IMR-90 (cell line): ENCODE results near the gene LARP7. TPM values are rescaled to one million over a fixed set of nuclear protein-coding genes. Genes with fewer than 3 reads are reported as not detected.

ENCODE experiments used
- ATAC-seq: fragments of 200-7000 bp; cut with Tn5 transposase; 2 replicates; pipeline ENCODE4 v1.9.1; 2020; ENCODE audit warnings: low read depth, mild to moderate bottlenecking, moderate library complexity
- BruUV-seq: library from RNA; stranded (reverse); fragments of 400-500 nt; replicated peaks from 2 replicates; lab custom pipeline; 2021; lab: Mats Ljungman, UMichigan
- CTCF ChIA-PET: fragments of 300-600 bp; formaldehyde crosslinking; extraction: SDS; loops from one replicate; lab custom pipeline; 2021; ENCODE audit warnings: antibody characterized with exemption; lab: Yijun Ruan, JAX
- POLR2A ChIA-PET: fragments of 300-600 bp; sonication (Branson Sonifier 250); formaldehyde crosslinking; loops from one replicate; lab custom pipeline; 2022; ENCODE audit warnings: antibody characterized with exemption; ENCODE audit not compliant: unreplicated experiment; lab: Charles Lee
- DNase-seq: peaks from one replicate; pipeline ENCODE4 v3.0.0; 2013
- H2AFZ ChIP-seq: replicated peaks from 2 replicates; pipeline ENCODE3; 2013; ENCODE audit warnings: low read length, mild to moderate bottlenecking; ENCODE audit not compliant: poor library complexity
- H2AK5ac ChIP-seq: 2 replicates; pipeline ENCODE4 v1.6.1; 2013; ENCODE audit warnings: low read depth, low read length, inconsistent platforms
- H2AK9ac ChIP-seq: replicated peaks from 2 replicates; pipeline ENCODE3; 2013; ENCODE audit warnings: mild to moderate bottlenecking, low read depth, low read length, moderate library complexity; ENCODE audit not compliant: poor library complexity
- H2BK120ac ChIP-seq: 2 replicates; pipeline ENCODE4 v1.6.1; 2013; ENCODE audit warnings: low read depth, low read length, inconsistent platforms
- H2BK15ac ChIP-seq: 3 replicates; pipeline ENCODE4 v1.6.1; 2013; ENCODE audit warnings: low read depth, low read length, inconsistent platforms
- H2BK20ac ChIP-seq: 2 replicates; pipeline ENCODE4 v1.6.1; 2013; ENCODE audit warnings: low read depth, mild to moderate bottlenecking, inconsistent platforms, low read length, moderate library complexity
- H2BK5ac ChIP-seq: 2 replicates; pipeline ENCODE4 v1.6.1; 2013; ENCODE audit warnings: mild to moderate bottlenecking, low read depth, low read length, inconsistent platforms; ENCODE audit not compliant: poor library complexity, severe bottlenecking
- H3K14ac ChIP-seq: replicated peaks from 2 replicates; pipeline ENCODE4 v1.6.1; 2013; ENCODE audit warnings: low read depth, low read length, inconsistent platforms
- H3K18ac ChIP-seq: 2 replicates; pipeline ENCODE4 v1.6.1; 2013; ENCODE audit warnings: low read depth, low read length, control low read depth
- H3K23ac ChIP-seq: 2 replicates; pipeline ENCODE4 v1.6.1; 2013; ENCODE audit warnings: low read depth, low read length, inconsistent platforms
- H3K27ac ChIP-seq: 2 replicates; pipeline ENCODE4 v1.5.1; 2013; ENCODE audit warnings: mild to moderate bottlenecking, control low read depth, low read length; ENCODE audit not compliant: insufficient read depth
- H3K27me3 ChIP-seq: 2 replicates; pipeline ENCODE4 v1.6.1; 2013; ENCODE audit warnings: low read length; ENCODE audit not compliant: control insufficient read depth, insufficient read depth
- H3K36me3 ChIP-seq: 2 replicates; pipeline ENCODE4 v1.6.1; 2013; ENCODE audit warnings: low read length, mixed read lengths; ENCODE audit not compliant: control insufficient read depth, insufficient read depth
- H3K4ac ChIP-seq: 2 replicates; pipeline ENCODE4 v1.6.1; 2013; ENCODE audit warnings: low read depth, low read length, inconsistent platforms
- H3K4me1 ChIP-seq: 2 replicates; pipeline ENCODE4 v1.6.1; 2013; ENCODE audit warnings: low read length, mixed read lengths; ENCODE audit not compliant: control insufficient read depth, insufficient read depth
- H3K4me2 ChIP-seq: 2 replicates; pipeline ENCODE4 v1.6.1; 2013; ENCODE audit warnings: low read depth, mild to moderate bottlenecking, control low read depth, low read length, moderate library complexity
- H3K4me3 ChIP-seq: 2 replicates; pipeline ENCODE4 v1.5.1; 2013; ENCODE audit warnings: low read depth, mild to moderate bottlenecking, control low read depth, low read length, moderate library complexity; ENCODE audit not compliant: insufficient read depth
- H3K56ac ChIP-seq: 2 replicates; pipeline ENCODE4 v1.6.1; 2013; ENCODE audit warnings: low read length, inconsistent platforms; ENCODE audit not compliant: insufficient read depth; ENCODE audit errors: extremely low read depth
- H3K79me1 ChIP-seq, 2 experiments: 2 replicates each; pipeline ENCODE4 v1.6.1; 2013; ENCODE audit warnings: low read length in 2 of 2, inconsistent platforms in 1 of 2, low read depth in 1 of 2
- H3K9ac ChIP-seq: 2 replicates; pipeline ENCODE4 v1.6.1; 2013; ENCODE audit warnings: low read depth, low read length, control low read depth
- H3K9me1 ChIP-seq: 2 replicates; pipeline ENCODE4 v1.6.1; 2013; ENCODE audit warnings: low read length, inconsistent platforms; ENCODE audit not compliant: insufficient read depth
- H3K9me3 ChIP-seq: 2 replicates; pipeline ENCODE4 v1.6.1; 2013; ENCODE audit warnings: low read length; ENCODE audit not compliant: control insufficient read depth, insufficient read depth
- H4K20me1 ChIP-seq: 2 replicates; pipeline ENCODE4 v1.6.1; 2013; ENCODE audit warnings: low read length, inconsistent platforms; ENCODE audit not compliant: insufficient read depth
- H4K5ac ChIP-seq: 2 replicates; pipeline ENCODE4 v1.6.1; 2013; ENCODE audit warnings: mild to moderate bottlenecking, low read depth, low read length, control low read depth
- H4K8ac ChIP-seq, 2 experiments: 2 replicates each; pipeline ENCODE4 v1.6.1; 2013; ENCODE audit warnings: low read depth in 2 of 2, low read length in 2 of 2, control low read depth in 1 of 2, inconsistent platforms in 1 of 2
- H4K91ac ChIP-seq: 2 replicates; pipeline ENCODE4 v1.6.1; 2013; ENCODE audit warnings: low read depth, low read length, inconsistent platforms; ENCODE audit not compliant: insufficient read depth
- ELK1 ChIP-seq: fragments of 150-350 bp; IDR thresholded peaks from 2 replicates; pipeline ENCODE4 v1.6.1; 2016; ENCODE audit warnings: low read depth, mild to moderate bottlenecking, low read length, moderate library complexity, borderline replicate concordance
- RAD21 ChIP-seq: IDR thresholded peaks from 2 replicates; pipeline ENCODE4 v1.6.1; 2012; ENCODE audit warnings: low read length, improper control_type of control experiment
- SMC3 ChIP-seq: fragments of 150-350 bp; IDR thresholded peaks from 2 replicates; pipeline ENCODE4 v1.6.1; 2016; ENCODE audit warnings: low read depth, mild to moderate bottlenecking, antibody characterized with exemption, low read length, moderate library complexity
- WGBS, 2 experiments: methylation state at CpG; one replicate each; pipeline versions ENCODE4 v1.1.5 to v1.1.7; 2013; ENCODE audit warnings: missing lambda C conversion rate in 2 of 2; ENCODE audit not compliant: insufficient read length in 1 of 2; ENCODE audit errors: extremely low coverage in 2 of 2; 5-methylcytosine and 5-hydroxymethylcytosine counted together
- dilution Hi-C: fragments of 300-500 bp; cut with HindIII; formaldehyde crosslinking; loops from one replicate; pipeline ENCODE4 v1.14.3; 2018; ENCODE audit warnings: low sequenced_read_pairs; ENCODE audit not compliant: unreplicated experiment
- in situ Hi-C: fragments of 300-500 bp; cut with MboI; formaldehyde crosslinking; loops from 3 replicates; pipeline ENCODE4 v1.14.3; 2019; ENCODE audit warnings: low sequenced_read_pairs, inconsistent platforms, mixed read lengths
- intact Hi-C: fragments of 100-400 bp; cut with micrococcal nuclease; formaldehyde crosslinking; loops from 2 replicates; pipeline ENCODE4 v1.10.0; 2022
- polyA plus RNA-seq, 3 experiments: library from polyadenylated mRNA; depleted of rRNA; stranded (reverse); fragments of >200 nt; gene quantifications; 2 replicates each; pipeline ENCODE4 v1.2.3, GENCODE V29; 2012; ENCODE audit warnings: low replicate concordance in 1 of 3
- total RNA-seq: library from RNA; depleted of rRNA; stranded (reverse); fragments of >200 nt; gene quantifications from 2 replicates; pipeline ENCODE4 v1.2.3, GENCODE V29; 2012

Gene LARP7
- total and polyA plus RNA-seq, 2 of the 4 experiments (the other 2 are of a cell fraction): 5.9 to 15.3 TPM

- ChIA-PET POLR2A (no interaction called here), CTCF (interaction anchor here (0.5 to 0.6 kb wide), 2 partner anchors 32 to 225 kb away, joined by 3 read pairs; no protein-coding TSS in a partner anchor)
- WGBS, 2 experiments: 92% methylated on average over 2 of the region's 10 CpGs; no CpG with 5 or more reads in 1 of the 2 experiments
- intact Hi-C loops (no loop called here), in situ Hi-C loops (no loop called here), dilution Hi-C loops (no loop called here)
- no peak overlapping the region for H3K4me3 ChIP-seq
- H4K91ac ChIP-seq: no peak overlapping the region
- H3K18ac ChIP-seq: no peak overlapping the region
- BruUV-seq: no TSS peak
- H2AK5ac ChIP-seq: no peak overlapping the region
- H3K27ac ChIP-seq: no peak overlapping the region
- H3K36me3 ChIP-seq: no peaks in the 10 kb centered on the region
- H2BK20ac ChIP-seq: no peak overlapping the region
- H3K4me2 ChIP-seq: no peak overlapping the region
- no peak overlapping the region for H2BK15ac ChIP-seq
- no peak overlapping the region for H4K5ac ChIP-seq
- no peak overlapping the region for H3K9ac ChIP-seq
- no peak overlapping the region for H4K8ac ChIP-seq
- H3K14ac ChIP-seq: no peak overlapping the region
- ATAC-seq: no peak
- H2AFZ ChIP-seq: no peak overlapping the region
- H3K9me3 ChIP-seq: no peaks in the 10 kb centered on the region
- H3K79me1 ChIP-seq: no peaks in the 10 kb centered on the region
- no peak for DNase-seq
- H3K27me3 ChIP-seq: 0 out of 2 replicates have a peak, but pooled peaks cover 1% of the 10 kb centered on the region
- no peaks in the 10 kb centered on the region for H3K9me1 ChIP-seq
- no peak overlapping the region for H2BK120ac ChIP-seq
- H3K4ac ChIP-seq: no peak overlapping the region
- no peaks in the 10 kb centered on the region for H4K20me1 ChIP-seq
- no peak overlapping the region for H2AK9ac ChIP-seq
- H3K56ac ChIP-seq: no peak overlapping the region
- no peak overlapping the region for H3K23ac ChIP-seq
- TF ChIP-seq SMC3: no peak
- no peak for TF ChIP-seq ELK1
- no peak for TF ChIP-seq RAD21
- H3K4me1 ChIP-seq: no peaks in the 10 kb centered on the region
- H2BK5ac ChIP-seq: no peak overlapping the region
Measured at GRCh38 chr4:112693507-112693906, 56.6 kb downstream of the LARP7 start.
